ENCODE data around the gene MYO5A. TPM values are rescaled to one million over a fixed set of nuclear protein-coding genes. Genes with fewer than 3 reads are reported as not detected.
A peak's percentile ranks its signal among the peaks of the same experiment; 100 is the strongest.
"Not testable (repeated sequence)": the region's sequence is repeated elsewhere in the genome, so short reads cannot be mapped to it uniquely, and the experiment has no call there.

MYO5A gene
- total RNA-seq, 1 donor = 17.5 TPM

DNA sequence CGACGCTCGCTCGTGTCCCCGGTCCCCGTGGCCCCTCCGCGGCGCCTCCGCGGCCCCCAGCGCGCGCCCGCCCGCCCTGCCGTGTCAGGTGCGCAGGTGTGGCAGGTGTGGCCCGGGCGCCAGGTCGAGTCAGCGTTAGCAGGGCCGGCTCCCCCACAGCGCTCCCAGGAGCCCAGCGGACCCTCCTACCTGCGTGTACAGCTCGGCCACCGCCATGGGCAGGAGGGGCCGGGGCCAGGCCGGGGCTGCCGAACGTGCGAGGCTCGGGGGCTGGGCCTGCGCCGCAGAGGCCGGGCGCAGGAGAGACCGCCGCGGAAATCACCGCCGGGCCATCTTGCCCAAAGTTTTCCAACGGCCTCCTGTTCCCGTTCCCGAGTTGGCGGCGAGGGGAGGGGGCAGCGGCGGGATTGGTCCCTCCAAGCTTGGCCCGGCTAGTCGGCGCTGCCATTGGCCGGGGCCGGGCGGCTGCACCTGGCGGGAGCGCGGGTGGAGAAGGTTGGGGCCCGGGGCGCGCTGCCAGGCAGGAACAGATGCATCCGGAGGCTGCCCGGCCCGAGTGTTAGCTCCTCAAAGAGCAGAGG, 233.2 kb downstream of the MYO5A start, which contains the start of gene MYO5C:
MYO5C (minus strand) TSS at position 384 of the 581 bp plus-strand sequence; CDS start at position 216, 168 bp downstream.
- peak in 2 of 3 donors; percentile 82 to 91 for DNase-seq (ENCODE audit: low read depth in 2 of 3, low spot score in 2 of 3)

DNA sequence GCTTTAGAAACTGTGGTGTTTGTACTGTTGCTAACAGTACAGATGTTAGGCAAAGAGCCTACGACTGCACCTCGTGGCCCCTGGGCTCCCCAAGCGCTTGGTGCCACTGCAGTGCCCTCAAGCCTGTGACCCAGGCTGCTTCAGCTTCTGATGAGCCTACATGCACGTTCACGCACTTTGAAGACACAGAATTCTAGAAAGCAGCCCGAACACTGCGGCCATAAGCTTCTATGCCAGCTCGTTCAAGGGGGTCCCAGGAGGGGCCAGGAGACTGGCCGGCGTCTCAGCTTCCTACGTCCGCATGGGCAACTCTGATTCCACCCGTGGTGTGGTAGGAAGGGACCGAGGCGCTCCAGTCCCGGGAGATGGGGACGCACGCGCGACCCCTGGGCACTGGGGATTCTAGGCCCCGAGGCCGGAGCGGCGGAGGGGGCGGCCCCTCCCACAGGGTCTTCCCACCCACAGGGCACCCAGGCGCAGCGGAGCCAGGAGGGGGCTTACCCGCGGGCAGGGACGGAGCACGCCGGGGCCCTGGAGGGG, 233.7 kb downstream of the MYO5A start:
- peak in 2 of 3 donors; percentile 14 to 39 for DNase-seq (ENCODE audit: low read depth in 2 of 3, low spot score in 2 of 3)

DNA sequence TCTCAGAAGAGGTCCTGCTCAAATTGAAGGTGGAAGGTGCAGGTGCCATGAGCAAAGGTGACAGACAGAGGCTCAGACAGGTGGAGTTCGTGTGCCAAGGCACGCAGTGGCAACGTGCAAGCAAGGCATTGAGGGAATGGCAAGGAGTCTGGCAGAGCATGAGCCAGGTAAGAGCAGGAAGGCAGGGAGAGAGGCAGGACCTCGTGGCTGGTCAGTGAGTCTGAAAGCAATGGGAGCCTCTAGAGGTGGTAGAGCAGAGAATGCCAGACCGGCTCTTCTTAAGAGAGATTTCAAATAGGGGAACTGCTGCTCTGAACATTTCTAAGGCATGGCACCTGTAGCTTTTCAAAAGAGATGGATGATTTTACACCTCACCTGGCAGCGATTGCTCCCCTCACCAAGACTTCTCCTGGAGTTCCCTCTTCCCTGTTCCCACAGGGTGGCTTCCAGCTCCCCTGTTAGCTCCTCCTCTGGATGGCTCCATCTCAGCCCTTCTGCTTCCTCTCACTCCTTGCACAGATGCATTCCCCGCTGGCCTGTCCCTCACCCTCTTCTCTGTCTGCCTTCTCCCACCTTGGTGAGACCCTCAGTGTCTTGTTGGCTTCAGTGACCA, 235.8 kb downstream of the MYO5A start:
- peak in 1 of 3 donors; percentile 9 for DNase-seq (ENCODE audit: low read depth in 2 of 3, low spot score in 2 of 3)

DNA sequence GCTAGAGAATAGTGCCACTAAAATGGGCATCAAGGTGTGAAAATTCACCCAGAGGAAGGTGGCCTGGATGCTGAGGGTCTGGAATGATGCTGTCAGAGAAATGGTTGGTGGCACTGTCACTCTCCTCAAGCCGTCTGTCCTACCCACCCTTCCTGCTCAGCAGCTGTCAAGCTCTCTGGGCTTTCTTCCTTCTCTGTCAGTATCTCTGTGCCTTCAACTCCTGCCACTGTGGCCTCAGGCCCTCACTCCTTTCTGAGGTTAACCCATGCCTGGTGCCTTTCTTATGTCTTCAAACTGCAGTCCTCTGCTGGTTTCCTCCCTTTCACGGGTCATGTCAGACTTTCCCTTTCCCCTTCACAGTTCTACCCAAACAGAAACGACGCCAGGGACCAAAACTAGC, 237.5 kb downstream of the MYO5A start:
- DNase-seq (ENCODE audit: low read depth in 2 of 3, low spot score in 2 of 3) = no peak

DNA sequence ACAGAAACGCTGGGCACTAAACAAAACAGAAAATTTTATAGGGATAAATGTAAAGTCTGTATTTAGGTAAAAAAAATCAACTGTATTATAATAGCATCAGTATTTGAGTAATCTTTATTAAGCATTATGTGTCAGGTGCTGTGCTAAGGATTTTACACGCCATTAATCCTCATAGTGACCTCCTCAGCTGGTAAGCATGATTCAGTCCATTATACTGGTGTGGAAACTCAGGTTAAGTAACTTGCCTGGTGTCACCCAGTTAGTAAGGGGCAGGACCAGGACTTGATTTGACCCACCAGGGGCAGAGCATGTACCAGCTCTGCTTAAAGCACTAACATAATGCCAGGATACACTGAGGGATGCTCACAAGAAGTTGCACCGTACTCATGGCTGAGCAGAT, 237.9 kb downstream of the MYO5A start:
- DNase-seq (ENCODE audit: low read depth in 2 of 3, low spot score in 2 of 3) = no peak

DNA sequence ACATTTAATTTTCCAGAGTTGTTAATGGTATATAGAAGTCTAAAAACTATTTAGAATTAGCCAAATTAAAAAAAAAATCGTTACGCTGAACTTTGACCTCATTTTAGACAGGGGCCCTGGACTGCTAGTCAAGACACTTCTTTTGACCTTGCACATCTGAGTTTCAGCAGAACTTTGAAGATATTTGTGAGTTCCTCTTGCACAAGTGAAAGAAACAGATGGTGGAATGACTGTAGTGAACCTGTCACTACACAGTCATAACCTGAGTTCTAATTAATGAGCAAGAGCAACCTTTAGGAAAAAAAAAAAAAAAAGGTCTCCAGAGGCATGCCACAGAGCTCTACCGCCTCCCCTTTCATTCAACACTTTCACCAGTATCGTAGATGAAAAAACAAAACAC, 238.4 kb downstream of the MYO5A start:
- no peak for DNase-seq (ENCODE audit: low read depth in 2 of 3, low spot score in 2 of 3)

DNA sequence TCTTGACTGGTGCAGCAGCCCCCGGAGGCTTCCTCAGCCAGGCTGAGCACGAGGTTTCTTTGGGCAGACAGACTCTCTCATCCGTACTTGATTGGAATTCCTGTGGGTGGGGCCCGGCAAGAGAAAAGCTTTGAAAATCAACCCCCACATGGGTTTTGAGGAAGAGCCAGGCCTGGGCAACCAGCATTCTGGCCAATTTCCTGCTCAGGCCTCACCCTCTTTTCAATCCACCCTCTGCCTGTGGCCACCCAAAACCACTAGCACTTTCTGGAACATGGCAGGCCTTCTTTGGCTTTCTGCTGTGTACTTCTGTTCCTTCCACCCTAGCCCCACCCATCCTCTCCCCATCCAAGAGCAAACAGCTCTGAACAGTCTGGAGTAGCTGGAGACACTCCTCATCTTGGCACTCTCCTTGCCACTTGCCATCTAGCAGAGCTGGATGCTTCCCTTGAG, 239.0 kb downstream of the MYO5A start:
- DNase-seq (ENCODE audit: low read depth in 2 of 3, low spot score in 2 of 3) = no peak

DNA sequence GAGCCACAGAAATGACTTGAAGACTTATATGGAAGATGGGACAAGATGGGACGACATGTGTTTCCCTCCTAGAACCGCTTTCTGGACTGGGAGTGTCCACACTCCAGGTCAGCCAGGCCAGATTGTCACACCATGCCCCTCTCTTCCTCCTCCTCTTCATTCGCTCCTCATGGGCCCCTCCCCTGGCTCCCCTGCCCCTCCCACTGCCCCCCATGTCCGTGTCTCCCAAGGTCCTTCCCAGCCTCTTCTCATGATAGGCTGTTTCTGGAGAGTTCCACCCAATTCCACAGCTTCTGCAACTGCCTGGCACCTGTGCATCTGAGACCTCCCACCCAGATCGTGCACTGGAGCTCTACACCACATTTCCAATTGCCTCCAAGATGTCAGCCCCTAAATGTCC, 239.7 kb downstream of the MYO5A start:
- no peak for DNase-seq (ENCODE audit: low read depth in 2 of 3, low spot score in 2 of 3)

DNA sequence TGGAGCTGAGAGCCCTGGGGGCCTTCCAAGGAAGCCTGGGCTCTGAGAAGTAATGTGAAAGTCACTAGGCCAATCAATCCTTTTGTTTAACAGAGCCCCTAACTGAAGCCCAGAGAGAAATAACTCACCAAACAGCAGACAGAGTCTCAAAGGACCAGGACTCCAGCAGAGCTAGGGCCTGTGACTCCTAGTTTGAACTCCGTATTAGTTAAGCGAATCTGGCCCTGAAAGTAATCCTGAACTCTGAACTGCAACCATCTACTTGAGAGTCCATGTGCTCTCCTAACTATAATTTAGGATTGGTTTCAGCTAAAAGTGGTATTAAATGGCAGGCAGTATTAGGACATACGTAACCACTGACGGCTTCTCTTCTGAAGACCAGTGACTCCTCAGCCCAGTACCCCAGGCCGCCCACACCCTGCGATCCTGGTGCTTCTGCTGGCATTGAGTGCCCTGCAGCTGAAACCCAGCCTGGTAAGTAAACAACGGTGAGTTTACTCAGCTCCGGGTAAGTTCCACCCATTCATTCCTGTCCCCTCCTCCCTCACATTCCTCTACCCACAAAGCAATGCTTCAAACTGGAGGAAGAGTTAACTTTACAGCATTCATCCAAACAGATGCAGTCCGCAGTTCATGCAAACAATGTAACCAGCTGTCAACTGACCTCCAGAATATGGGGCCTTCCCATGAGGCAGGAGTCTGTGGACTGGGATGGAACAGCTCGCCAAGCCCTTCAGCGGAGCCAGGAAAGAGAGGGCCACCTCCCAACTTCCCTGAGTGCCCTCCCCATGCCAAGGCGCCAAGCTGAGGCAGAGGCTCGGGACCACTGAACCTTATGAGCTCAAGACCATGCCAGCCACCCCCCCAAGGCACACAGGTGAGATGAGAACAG, 240.4 kb downstream of the MYO5A start:
- no peak for DNase-seq (ENCODE audit: low read depth in 2 of 3, low spot score in 2 of 3)

DNA sequence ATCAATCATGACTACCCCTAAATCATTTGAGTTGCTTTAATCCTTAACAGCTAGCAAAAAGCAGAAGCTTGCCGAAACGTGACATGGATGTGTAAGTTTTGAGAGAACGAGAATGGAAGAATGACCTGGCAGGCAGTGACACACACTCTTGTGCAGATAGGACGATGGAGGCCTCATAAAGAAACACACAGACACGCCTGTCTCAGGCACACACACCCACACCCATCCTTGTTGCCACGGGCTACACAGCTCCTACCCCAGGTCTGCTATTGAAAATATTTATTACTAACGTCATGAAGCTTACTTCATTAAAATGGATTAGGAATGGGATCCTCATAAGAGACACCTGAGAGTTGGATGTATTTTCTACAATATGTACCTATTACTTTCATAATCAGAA, 241.6 kb downstream of the MYO5A start:
- DNase-seq (ENCODE audit: low read depth in 2 of 3, low spot score in 2 of 3) = no peak

DNA sequence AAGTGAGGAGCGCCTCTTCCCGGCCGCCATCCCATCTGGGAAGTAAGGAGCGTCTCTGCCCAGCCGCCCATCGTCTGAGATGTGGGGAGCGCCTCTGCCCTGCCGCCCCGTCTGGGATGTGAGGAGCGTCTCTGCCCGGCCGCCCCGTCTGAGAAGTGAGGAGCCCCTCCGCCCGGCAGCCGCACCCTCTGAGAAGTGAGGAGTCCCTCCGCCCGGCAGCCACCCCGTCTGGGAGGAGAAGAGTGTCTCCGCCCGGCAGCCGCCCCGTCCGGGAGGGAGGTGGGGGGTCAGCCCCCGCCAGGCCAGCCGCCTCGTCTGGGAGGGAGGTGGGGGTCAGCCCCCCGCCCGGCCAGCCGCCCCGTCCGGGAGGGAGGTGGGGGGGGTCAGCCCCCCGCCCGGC, 242.7 kb downstream of the MYO5A start:
- not testable (repeated sequence) for DNase-seq (ENCODE audit: low read depth in 2 of 3, low spot score in 2 of 3)

DNA sequence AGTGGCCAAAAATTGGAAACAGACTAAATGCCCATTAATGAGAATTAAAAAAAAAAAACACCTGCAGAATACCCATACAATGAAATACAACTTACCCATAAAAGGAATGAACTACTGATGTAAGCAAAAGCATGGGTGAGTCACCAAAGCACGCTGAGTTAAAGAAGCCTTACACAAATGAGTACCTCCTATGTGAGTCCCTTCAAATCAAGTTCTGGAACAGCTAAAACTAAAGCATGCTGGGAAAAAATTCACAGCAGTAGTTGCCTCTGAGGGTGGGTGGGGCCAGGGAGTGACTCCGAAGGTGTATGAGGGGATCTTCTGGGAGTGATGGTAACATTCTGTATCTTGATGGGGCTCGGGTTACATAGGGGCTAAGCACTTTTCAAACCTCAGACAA, 244.5 kb downstream of the MYO5A start:
- DNase-seq (ENCODE audit: low read depth in 2 of 3, low spot score in 2 of 3) = no peak

DNA sequence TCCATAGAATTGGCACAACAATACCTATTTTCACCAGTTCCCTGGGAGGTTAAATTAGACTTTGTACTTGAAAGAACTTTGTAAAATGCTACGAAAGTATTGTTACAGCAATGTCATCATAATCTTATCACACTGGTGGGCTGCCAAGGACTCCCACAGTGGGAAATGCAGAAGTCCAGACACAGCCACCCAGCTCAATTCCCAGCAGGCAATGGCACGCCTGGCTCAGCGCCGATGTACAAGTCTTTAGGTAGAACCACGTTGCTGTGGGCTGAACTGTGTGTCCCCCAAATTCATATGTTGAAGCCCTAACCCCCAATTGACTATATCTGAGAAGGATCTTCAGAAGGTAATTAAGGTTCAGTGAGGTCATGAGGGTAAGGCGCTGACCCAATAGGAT, 245.4 kb downstream of the MYO5A start:
- no peak for DNase-seq (ENCODE audit: low read depth in 2 of 3, low spot score in 2 of 3)

DNA sequence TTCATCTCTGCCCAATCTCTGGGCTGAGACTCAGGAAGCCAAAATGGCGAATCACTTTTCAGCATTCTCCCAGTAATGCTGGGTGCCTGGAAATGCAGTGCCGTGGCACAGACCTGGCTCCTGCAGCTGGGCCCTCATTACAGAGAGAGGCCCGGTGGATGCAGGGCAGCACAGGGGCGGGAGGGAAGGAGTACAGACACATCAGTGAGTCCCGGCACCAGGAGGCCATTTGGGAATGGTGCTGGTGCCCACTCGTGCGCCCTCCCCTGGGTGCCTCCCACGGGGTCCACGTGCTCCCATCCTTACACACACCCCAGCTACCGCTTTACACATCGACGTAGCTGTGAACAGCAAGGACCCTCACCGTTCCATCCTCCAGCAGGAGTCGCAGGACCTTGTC, 246.3 kb downstream of the MYO5A start:
- DNase-seq (ENCODE audit: low read depth in 2 of 3, low spot score in 2 of 3) = no peak

DNA sequence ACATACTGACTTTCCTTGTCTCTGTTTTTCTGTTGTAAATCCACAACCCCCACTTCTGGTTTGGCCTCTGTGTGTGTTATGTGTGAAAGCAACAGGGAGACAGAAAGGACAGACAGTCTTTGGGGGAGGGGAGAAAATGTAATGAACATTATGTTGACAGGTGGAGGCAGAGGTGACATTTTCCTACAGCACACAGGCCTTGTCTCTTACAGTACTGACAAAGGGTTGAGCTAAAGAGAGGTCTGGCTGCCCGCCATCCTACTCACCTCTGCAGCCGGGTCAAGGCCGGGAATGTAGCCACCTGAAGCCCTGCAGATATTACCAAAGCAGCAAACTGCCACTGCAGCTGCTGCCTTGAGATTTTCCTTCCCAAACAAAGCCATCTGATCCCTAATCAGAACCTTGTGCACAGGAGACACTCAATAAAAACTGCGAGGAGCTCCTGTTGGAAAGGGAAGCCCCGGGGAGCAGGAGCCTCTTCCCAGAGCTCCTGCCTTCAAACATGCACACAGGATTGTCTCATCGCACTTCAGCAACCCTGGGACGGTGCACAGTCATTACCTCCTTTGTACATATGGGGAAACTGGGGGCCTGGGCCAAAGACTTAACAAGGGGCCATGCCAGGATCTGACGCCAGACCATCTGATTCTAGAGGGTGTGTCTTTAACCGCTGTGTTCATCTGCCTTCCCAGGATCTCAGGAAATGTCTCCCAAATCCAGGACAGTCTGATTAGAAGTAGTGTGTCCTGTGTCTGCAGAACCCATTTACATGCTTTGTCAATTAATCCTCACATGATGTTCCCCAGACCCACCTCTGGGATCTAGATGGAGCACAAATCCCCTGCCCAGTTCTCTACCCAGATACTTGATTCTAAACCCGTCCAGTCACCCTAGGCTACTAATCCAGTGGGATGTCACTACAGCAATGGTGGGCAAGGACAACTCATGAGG, 247.3 kb downstream of the MYO5A start:
- DNase-seq (ENCODE audit: low read depth in 2 of 3, low spot score in 2 of 3) = no peak

DNA sequence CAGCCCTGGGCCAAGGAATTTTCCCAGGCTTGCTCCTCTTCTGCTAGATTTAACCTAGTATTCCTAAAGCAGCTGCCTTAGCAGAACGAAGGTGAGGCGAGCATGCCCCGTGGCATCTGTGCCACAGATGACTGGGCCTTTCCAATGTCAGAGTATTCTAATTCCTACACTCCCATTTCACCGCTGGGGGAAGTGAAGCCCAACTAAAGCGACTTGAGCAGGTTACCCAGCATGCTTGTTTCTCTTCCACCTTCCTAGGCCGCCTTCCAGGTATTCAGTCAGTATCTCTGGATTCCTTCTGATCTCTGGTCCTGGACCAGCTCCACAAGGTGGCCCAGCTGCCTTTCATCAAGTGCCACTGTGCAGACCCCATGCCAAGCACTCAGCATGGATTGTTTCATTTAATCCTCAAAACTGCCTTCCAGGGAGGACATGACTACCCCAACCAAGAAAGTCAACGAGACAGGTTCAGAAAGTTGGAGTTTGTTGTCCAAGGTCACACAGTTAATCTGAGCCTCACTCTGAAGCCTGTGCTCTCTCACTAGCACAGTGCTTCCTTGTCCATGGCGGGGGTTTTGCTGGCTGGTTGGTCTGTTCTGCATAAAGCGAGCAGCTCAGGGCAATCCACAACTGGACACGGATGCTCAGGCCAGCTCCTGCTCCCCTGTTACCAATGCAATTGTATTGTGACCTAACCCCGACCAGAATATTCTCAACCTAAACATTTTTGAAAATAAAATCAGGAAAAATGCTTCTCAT, 248.2 kb downstream of the MYO5A start:
- DNase-seq (ENCODE audit: low read depth in 2 of 3, low spot score in 2 of 3) = no peak

DNA sequence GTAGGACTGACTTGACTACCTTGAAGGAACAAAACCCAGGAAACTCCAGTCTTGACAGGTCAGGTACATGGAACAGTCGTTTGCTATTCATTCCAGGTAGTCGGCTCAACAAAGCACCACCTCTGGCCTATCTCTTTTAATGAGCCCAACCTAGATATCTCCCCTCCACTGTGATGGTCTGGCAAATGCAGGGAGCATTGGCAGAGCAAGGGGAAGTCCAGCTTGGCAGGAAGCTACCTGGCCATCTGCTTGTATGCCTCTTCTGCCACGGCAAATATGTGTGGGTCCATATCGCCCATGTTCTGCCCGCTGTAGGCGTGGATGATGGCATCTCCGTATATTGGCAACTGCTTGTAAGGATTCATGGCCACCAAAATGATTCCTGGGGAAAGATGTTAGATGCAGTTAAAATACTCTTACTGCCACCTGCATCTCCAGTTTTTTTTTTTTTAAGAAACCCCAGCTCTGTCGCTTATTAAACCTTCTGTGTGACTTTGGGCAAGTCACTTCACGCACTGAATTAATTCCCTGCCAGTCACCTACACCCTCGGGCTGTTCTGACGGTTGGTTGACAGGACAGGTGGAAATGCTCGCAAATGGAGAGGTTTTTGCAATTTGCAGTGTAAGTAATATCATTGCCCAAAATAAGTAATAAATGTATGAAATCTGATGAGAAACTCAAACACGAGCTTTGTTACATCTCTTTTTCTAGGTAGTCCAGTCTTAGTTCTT, 249.9 kb downstream of the MYO5A start:
- DNase-seq (ENCODE audit: low read depth in 2 of 3, low spot score in 2 of 3) = no peak

DNA sequence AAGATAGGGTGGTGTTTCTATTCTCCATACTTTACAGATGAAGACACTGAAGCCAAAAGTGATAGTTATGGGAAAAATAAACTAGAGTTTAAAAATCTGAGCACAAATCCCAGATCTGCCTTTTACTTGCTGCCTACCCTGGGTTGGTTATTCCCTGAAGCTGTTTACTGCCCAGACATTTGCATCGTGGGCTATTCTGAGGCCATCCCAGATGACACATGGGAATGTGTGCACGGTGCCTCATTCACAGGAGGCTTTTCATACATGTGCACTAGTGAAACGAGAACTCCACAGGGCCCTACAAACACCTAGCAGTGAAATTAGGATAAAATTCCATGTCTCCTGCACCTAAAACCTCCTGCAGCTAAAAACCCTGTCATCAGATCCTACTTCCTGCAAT, 250.5 kb downstream of the MYO5A start:
- DNase-seq (ENCODE audit: low read depth in 2 of 3, low spot score in 2 of 3) = no peak

DNA sequence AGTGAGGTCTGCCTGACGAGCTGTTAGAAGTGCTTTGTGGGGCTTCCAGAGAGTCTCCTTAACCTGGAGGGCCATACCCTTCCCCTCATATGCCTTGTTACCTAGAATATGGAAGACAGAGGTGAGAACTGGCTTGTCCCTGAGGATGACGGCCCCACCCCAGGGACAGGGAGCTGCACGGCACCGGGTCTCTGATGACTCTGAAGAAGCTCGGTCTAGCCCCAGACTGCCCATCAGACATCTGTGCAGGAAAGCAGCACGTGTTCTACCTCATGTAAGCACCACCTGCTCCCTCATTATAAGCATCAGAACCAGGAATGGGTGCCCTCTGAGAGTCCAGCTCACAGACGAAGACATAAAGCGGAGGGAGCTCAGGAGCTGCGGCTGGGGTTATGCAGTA, 251.1 kb downstream of the MYO5A start:
- DNase-seq (ENCODE audit: low read depth in 2 of 3, low spot score in 2 of 3) = no peak
